Calu3 (cell line): Measurements from ENCODE around the gene BANK1. TPM values are rescaled to one million over a fixed set of nuclear protein-coding genes. Genes with fewer than 3 reads are reported as not detected.

ENCODE experiments used
- BruUV-seq: library from RNA; stranded (reverse); fragments of 400-500 nt; replicated peaks from 2 replicates; lab custom pipeline; 2021; lab: Mats Ljungman, UMichigan
- CTCF ChIA-PET: fragments of 300-600 bp; sonication (Branson Sonifier 250); formaldehyde crosslinking; loops from one replicate; lab custom pipeline; 2022; ENCODE audit warnings: antibody characterized with exemption; lab: Charles Lee
- DNase-seq: peaks from one replicate; pipeline ENCODE4 v3.0.0; 2022
- H3K27ac Mint-ChIP-seq: one replicate; pipeline ENCODE4 v1.8.0; 2022; ENCODE audit warnings: mixed read lengths; ENCODE audit not compliant: unreplicated experiment
- H3K27me3 Mint-ChIP-seq: one replicate; pipeline ENCODE4 v1.8.0; 2022; ENCODE audit warnings: mixed read lengths; ENCODE audit not compliant: unreplicated experiment
- H3K36me3 Mint-ChIP-seq: one replicate; pipeline ENCODE4 v1.8.0; 2022; ENCODE audit warnings: mild to moderate bottlenecking, moderate library complexity, mixed read lengths; ENCODE audit not compliant: insufficient read depth, unreplicated experiment
- H3K4me1 Mint-ChIP-seq: one replicate; pipeline ENCODE4 v1.8.0; 2022; ENCODE audit warnings: mild to moderate bottlenecking, low read depth, mixed read lengths; ENCODE audit not compliant: unreplicated experiment
- H3K4me3 Mint-ChIP-seq: one replicate; pipeline ENCODE4 v1.8.0; 2022; ENCODE audit warnings: mild to moderate bottlenecking, low read depth, moderate library complexity, mixed read lengths; ENCODE audit not compliant: unreplicated experiment
- H3K9me3 Mint-ChIP-seq: one replicate; pipeline ENCODE4 v1.8.0; 2022; ENCODE audit warnings: low read depth, mixed read lengths; ENCODE audit not compliant: unreplicated experiment
- CTCF ChIP-seq: fragments of 200-600 bp; IDR thresholded peaks from one replicate; pipeline ENCODE4 v1.8.0; 2022; ENCODE audit warnings: antibody characterized with exemption; ENCODE audit not compliant: unreplicated experiment
- intact Hi-C: fragments of 100-400 bp; cut with micrococcal nuclease; formaldehyde crosslinking; loops from one replicate; pipeline ENCODE4 v1.10.0; 2022; ENCODE audit not compliant: unreplicated experiment
- total RNA-seq: library from RNA; stranded (reverse); gene quantifications from 2 replicates; pipeline ENCODE4 v1.2.3, GENCODE V29; 2022

BANK1 gene
- total RNA-seq, 1 experiment from 2014 or later: 6.4 TPM

GRCh38 chr4:101777431-101777830, 13.1 kb upstream of the BANK1 start:
- H3K9me3 Mint-ChIP-seq: no peaks in the 10 kb centered on the region
- no TSS peak for BruUV-seq
- DNase-seq: no peak
- H3K4me3 Mint-ChIP-seq: no peak overlapping the region
- no peaks in the 10 kb centered on the region for H3K27me3 Mint-ChIP-seq
- TF ChIP-seq CTCF: no peak
- no peak overlapping the region for H3K27ac Mint-ChIP-seq
- intact Hi-C loops: no loop called here
- CTCF ChIA-PET: interaction anchor here (0.7 kb wide), 1 partner anchor 139 kb away, joined by 3 read pairs; no protein-coding TSS in a partner anchor
- H3K4me1 Mint-ChIP-seq: peaks cover 14% of the 10 kb centered on the region
- H3K36me3 Mint-ChIP-seq: no peaks in the 10 kb centered on the region

- no TSS peak for BruUV-seq
- H3K9me3 Mint-ChIP-seq: no peaks in the 10 kb centered on the region
- CTCF ChIA-PET: no interaction called here
- no peak overlapping the region for H3K4me3 Mint-ChIP-seq
- intact Hi-C loops: no loop called here
- no peak for TF ChIP-seq CTCF
- no peaks in the 10 kb centered on the region for H3K27me3 Mint-ChIP-seq
- H3K4me1 Mint-ChIP-seq: peaks cover 15% of the 10 kb centered on the region
- no peaks in the 10 kb centered on the region for H3K36me3 Mint-ChIP-seq
- DNase-seq: no peak
- H3K27ac Mint-ChIP-seq: no peak overlapping the region
Measured at GRCh38 chr4:101780284-101780683, 10.2 kb upstream of the BANK1 start.

DNA sequence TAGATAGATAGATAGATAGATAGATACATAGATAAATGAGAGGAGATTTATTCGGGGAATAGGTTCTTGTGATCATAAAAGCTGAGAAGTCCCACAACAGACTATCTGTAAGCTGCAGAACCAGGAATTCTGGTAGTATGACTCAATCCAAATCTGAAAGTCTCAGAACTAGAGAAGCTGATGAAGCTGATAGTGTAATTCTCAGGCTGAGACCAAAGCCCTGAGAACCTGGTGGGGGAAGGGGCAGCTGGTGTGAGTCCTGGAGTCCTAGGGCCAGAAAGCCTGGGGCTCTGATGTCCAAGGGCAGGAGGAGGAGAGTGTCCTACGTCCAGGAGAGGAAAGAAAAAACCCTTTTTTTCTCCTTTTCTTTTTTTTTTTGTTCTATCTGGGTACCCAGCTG, 8.0 kb upstream of the BANK1 start:
- CTCF ChIA-PET: no interaction called here
- no peak for DNase-seq
- Mint-ChIP-seq H3K9me3 (peaks cover 2% of the 10 kb centered on the region), H3K27ac (no peak overlapping the region), H3K36me3 (no peaks in the 10 kb centered on the region), H3K4me3 (no peak overlapping the region), H3K27me3 (no peaks in the 10 kb centered on the region), H3K4me1 (peaks cover 18% of the 10 kb centered on the region)
- intact Hi-C loops: no loop called here
- no TSS peak for BruUV-seq
- TF ChIP-seq CTCF: no peak

GRCh38 chr4:101784957-101785356, 5.6 kb upstream of the BANK1 start:
- H3K4me3 Mint-ChIP-seq: no peak overlapping the region
- peaks cover 18% of the 10 kb centered on the region for H3K4me1 Mint-ChIP-seq
- CTCF ChIA-PET: no interaction called here
- H3K27ac Mint-ChIP-seq: peak overlapping the region; percentile 91
- H3K27me3 Mint-ChIP-seq: no peaks in the 10 kb centered on the region
- no peak for DNase-seq
- no TSS peak for BruUV-seq
- intact Hi-C loops: no loop called here
- H3K36me3 Mint-ChIP-seq: no peaks in the 10 kb centered on the region
- peaks cover 2% of the 10 kb centered on the region for H3K9me3 Mint-ChIP-seq
- TF ChIP-seq CTCF: no peak
